GM12873 (cell line): ENCODE data around the gene ESPNL.

Source experiments
- CTCF ChIP-seq: IDR thresholded peaks from 2 replicates; pipeline ENCODE4 v1.5.1; 2012; ENCODE audit warnings: low read depth, mild to moderate bottlenecking, moderate library complexity, low read length, control low read depth; ENCODE audit not compliant: insufficient read depth; ENCODE audit errors: missing control alignments

ESPNL gene

GRCh38 chr2:238128061-238128440, 27.9 kb downstream of the ESPNL start:
- TF ChIP-seq CTCF, result no peak

GRCh38 chr2:238128534-238129001, 28.4 kb downstream of the ESPNL start:
- TF ChIP-seq CTCF, result no peak

GRCh38 chr2:238129166-238130010, 29.2 kb downstream of the ESPNL start:
- no peak for TF ChIP-seq CTCF

- no peak for TF ChIP-seq CTCF
Measured at GRCh38 chr2:238130111-238130695, 30.1 kb downstream of the ESPNL start.

GRCh38 chr2:238130696-238131628, 30.8 kb downstream of the ESPNL start:
- no peak for TF ChIP-seq CTCF

GRCh38 chr2:238131761-238132462, 31.8 kb downstream of the ESPNL start:
- TF ChIP-seq CTCF, result no peak
